GM12864 (cell line): ENCODE results near the gene ARHGAP25.

Experiments used
- DNase-seq: peaks from one replicate; pipeline ENCODE4 v3.0.0-alpha.2; 2011; ENCODE audit warnings: low read depth
- H3K4me3 ChIP-seq: 2 replicates; pipeline ENCODE4 v1.5.1; 2011; ENCODE audit warnings: mild to moderate bottlenecking, low read depth, low read length, control low read depth
- CTCF ChIP-seq: IDR thresholded peaks from 2 replicates; pipeline ENCODE4 v1.5.1; 2011; ENCODE audit warnings: low read depth, mild to moderate bottlenecking, moderate library complexity, low read length, control low read depth, inconsistent platforms; ENCODE audit errors: missing control alignments

Gene ARHGAP25

GRCh38 chr2:68850524-68850923 lies 115.9 kb downstream of the ARHGAP25 start:
- TF ChIP-seq CTCF: no peak
- no peak overlapping the region for H3K4me3 ChIP-seq
- DNase-seq: no peak

- H3K4me3 ChIP-seq: no peak overlapping the region
- no peak for TF ChIP-seq CTCF
- DNase-seq: no peak
Observed at GRCh38 chr2:68853035-68853434, 118.4 kb downstream of the ARHGAP25 start.

GRCh38 chr2:68853915-68854314 lies 119.3 kb downstream of the ARHGAP25 start:
- TF ChIP-seq CTCF: no peak
- H3K4me3 ChIP-seq: no peak overlapping the region
- no peak for DNase-seq

- TF ChIP-seq CTCF: no peak
Observed at GRCh38 chr2:68854476-68854875, 119.9 kb downstream of the ARHGAP25 start.

GRCh38 chr2:68855550-68855949 lies 120.9 kb downstream of the ARHGAP25 start:
- no peak overlapping the region for H3K4me3 ChIP-seq
- no peak for DNase-seq
- TF ChIP-seq CTCF: no peak

More at GRCh38 chr2:68854476-68854875, 119.9 kb downstream of the ARHGAP25 start:
- H3K4me3 ChIP-seq: no peak overlapping the region
- no peak for DNase-seq

GRCh38 chr2:68857202-68857845 lies 122.7 kb downstream of the ARHGAP25 start:
- TF ChIP-seq CTCF: no peak
- no peak overlapping the region for H3K4me3 ChIP-seq
- no peak for DNase-seq

GRCh38 chr2:68857855-68858456 lies 123.3 kb downstream of the ARHGAP25 start:
- TF ChIP-seq CTCF: no peak
- no peak for DNase-seq
- no peak overlapping the region for H3K4me3 ChIP-seq
